HCT116 (cell line): Measurements from ENCODE around the gene GAD2. TPM values are rescaled to one million over a fixed set of nuclear protein-coding genes. Genes with fewer than 3 reads are reported as not detected.

Experiments
- ATAC-seq: fragments of 200-7000 bp; cut with Tn5 transposase; 2 replicates; pipeline ENCODE4 v1.9.1; 2020; ENCODE audit warnings: mild to moderate bottlenecking, moderate library complexity
- BruUV-seq: library from RNA; stranded (reverse); fragments of 400-500 nt; replicated peaks from 2 replicates; lab custom pipeline; 2021; lab: Mats Ljungman, UMichigan
- CTCF ChIA-PET: fragments of 300-600 bp; sonication (Branson Sonifier 250); formaldehyde crosslinking; loops from one replicate; lab custom pipeline; 2021; ENCODE audit warnings: antibody characterized with exemption; lab: Charles Lee
- POLR2A ChIA-PET: fragments of 300-600, 350-600 bp; sonication (Branson Sonifier 250); formaldehyde crosslinking; loops from one replicate; lab custom pipeline; 2021; ENCODE audit warnings: antibody characterized with exemption; lab: Charles Lee
- RAD21 ChIA-PET, 2 experiments: fragments of 300-600 bp; sonication (Branson Sonifier 250); formaldehyde crosslinking; loops; one replicate each; lab custom pipeline; 2023; ENCODE audit warnings: low total read pairs in 2 of 2; ENCODE audit not compliant: uncharacterized antibody in 2 of 2, unreplicated experiment in 2 of 2, low non-redundant PET in 1 of 2; lab: Charles Lee
- DNase-seq: peaks from one replicate; pipeline ENCODE4 v3.0.0-alpha.2; 2010; ENCODE audit warnings: low read depth, low spot score
- H2AFZ ChIP-seq: fragments of 200-600 bp; shearing (Covaris generic), sonication (generic); 2 replicates; pipeline ENCODE4 v1.6.1; 2017; ENCODE audit warnings: low read depth, mixed run types, mixed read lengths, antibody characterized with exemption, low read length; ENCODE audit not compliant: poor library complexity, severe bottlenecking
- H3K27ac ChIP-seq: 2 replicates; pipeline ENCODE4 v1.5.1; 2012; ENCODE audit warnings: low read depth, low read length
- H3K27me3 ChIP-seq: fragments of 200-600 bp; sonication (generic); 2 replicates; pipeline ENCODE4 v1.6.1; 2016; ENCODE audit warnings: mixed run types, low read length, mixed read lengths; ENCODE audit not compliant: insufficient read depth
- H3K36me3 ChIP-seq, 2 experiments: fragments of 200-500 bp in 1 of 2; fragments of 200-600 bp in 1 of 2; sonication (Bioruptor generic) in 1 of 2; sonication (generic) in 1 of 2; 2 replicates each; pipeline versions ENCODE4 v1.5.1 to v1.6.1; 2014 to 2016; ENCODE audit warnings: low read length in 2 of 2, inconsistent platforms in 1 of 2, mixed read lengths in 1 of 2, mixed run types in 1 of 2; ENCODE audit not compliant: insufficient read depth in 2 of 2, control insufficient read depth in 1 of 2
- H3K4me1 ChIP-seq, 2 experiments: fragments of 200-600 bp in 1 of 2; sonication (generic) in 1 of 2; 2 replicates each; pipeline versions ENCODE4 v1.5.1 to v1.6.1; 2012 to 2017; ENCODE audit warnings: low read length in 2 of 2, inconsistent platforms in 1 of 2, mild to moderate bottlenecking in 1 of 2, mixed read lengths in 1 of 2, mixed run types in 1 of 2, moderate library complexity in 1 of 2; ENCODE audit not compliant: insufficient read depth in 2 of 2, control insufficient read depth in 1 of 2
- H3K4me2 ChIP-seq: fragments of 200-600 bp; sonication (generic); 2 replicates; pipeline ENCODE4 v1.6.1; 2017; ENCODE audit warnings: mixed run types, low read length, mixed read lengths
- H3K4me3 ChIP-seq, 2 experiments: fragments of 200-600 bp in 1 of 2; sonication (generic) in 1 of 2; replicated peaks in 1 of 2; 2 replicates each; pipeline ENCODE4 v1.5.1; 2011 to 2016; ENCODE audit warnings: low read length in 2 of 2, control low read depth in 1 of 2, low read depth in 1 of 2, mild to moderate bottlenecking in 1 of 2, mixed read lengths in 1 of 2, mixed run types in 1 of 2
- H3K79me2 ChIP-seq: fragments of 200-600 bp; sonication (generic); 2 replicates; pipeline ENCODE4 v1.6.1; 2017; ENCODE audit warnings: mild to moderate bottlenecking, mixed run types, low read length, moderate library complexity, mixed read lengths; ENCODE audit not compliant: insufficient read depth
- H3K9ac ChIP-seq: fragments of 200-600 bp; sonication (generic); 2 replicates; pipeline ENCODE4 v1.6.1; 2016; ENCODE audit warnings: low read length, mixed read lengths
- H3K9me2 ChIP-seq: fragments of 200-600 bp; sonication (generic), shearing (Covaris generic); 2 replicates; pipeline ENCODE4 v1.6.1; 2017; ENCODE audit warnings: mixed run types, mild to moderate bottlenecking, moderate library complexity; ENCODE audit not compliant: insufficient read depth
- H3K9me3 ChIP-seq, 2 experiments: fragments of 200-500 bp in 1 of 2; fragments of 200-600 bp in 1 of 2; sonication (Bioruptor generic) in 1 of 2; sonication (generic) in 1 of 2; 2 replicates each; pipeline ENCODE4 v1.6.1; 2014 to 2017; ENCODE audit warnings: low read length in 2 of 2, mixed read lengths in 2 of 2, inconsistent platforms in 1 of 2, low read depth in 1 of 2, mild to moderate bottlenecking in 1 of 2, mixed run types in 1 of 2, moderate library complexity in 1 of 2; ENCODE audit not compliant: control insufficient read depth in 1 of 2, insufficient read depth in 1 of 2
- H4K20me1 ChIP-seq: fragments of 200-600 bp; sonication (generic), shearing (Covaris generic); 2 replicates; pipeline ENCODE4 v1.6.1; 2017; ENCODE audit warnings: mixed run types, mild to moderate bottlenecking, moderate library complexity; ENCODE audit not compliant: insufficient read depth
- ATF3 ChIP-seq: IDR thresholded peaks from 2 replicates; pipeline ENCODE4 v1.6.1; 2012
- CBX3 ChIP-seq: IDR thresholded peaks from 2 replicates; pipeline ENCODE4 v1.6.1; 2012; ENCODE audit warnings: low read depth
- CEBPB ChIP-seq: IDR thresholded peaks from 2 replicates; pipeline ENCODE4 v1.6.1; 2012; ENCODE audit warnings: low read depth
- CTCF ChIP-seq, 3 experiments: fragments of 200-600 bp in 1 of 3; sonication (generic) in 1 of 3; IDR thresholded peaks in 2 of 3; conservative IDR thresholded peaks in 1 of 3; 2 replicates each; pipeline ENCODE4 v1.5.1; 2012 to 2017; ENCODE audit warnings: low read depth in 2 of 3, low read length in 2 of 3, antibody characterized with exemption in 1 of 3, borderline replicate concordance in 1 of 3, control low read depth in 1 of 3, mild to moderate bottlenecking in 1 of 3, mixed read lengths in 1 of 3, mixed run types in 1 of 3, moderate library complexity in 1 of 3; ENCODE audit not compliant: insufficient read depth in 1 of 3
- EGR1 ChIP-seq: IDR thresholded peaks from 2 replicates; pipeline ENCODE4 v1.6.1; 2012; ENCODE audit warnings: low read depth
- EZH2phosphoT487 ChIP-seq: fragments of 200-600 bp; IDR thresholded peaks from 2 replicates; pipeline ENCODE4 v1.6.1; 2018; ENCODE audit warnings: antibody characterized with exemption, borderline replicate concordance
- FOSL1 ChIP-seq: IDR thresholded peaks from 2 replicates; pipeline ENCODE4 v1.6.1; 2012; ENCODE audit warnings: low read depth
- MAX ChIP-seq: IDR thresholded peaks from 2 replicates; pipeline ENCODE4 v1.6.1; 2012
- POLR2A ChIP-seq: IDR thresholded peaks from 2 replicates; pipeline ENCODE4 v1.7.0; 2011; ENCODE audit warnings: borderline replicate concordance; ENCODE audit not compliant: insufficient read depth, insufficient read length; ENCODE audit errors: extremely low read depth
- POLR2AphosphoS5 ChIP-seq: IDR thresholded peaks from 2 replicates; pipeline ENCODE4 v1.6.1; 2011; ENCODE audit warnings: mild to moderate bottlenecking, low read depth, low read length, moderate library complexity
- RAD21 ChIP-seq: IDR thresholded peaks from 2 replicates; pipeline ENCODE4 v1.6.1; 2012; ENCODE audit warnings: low read depth, mild to moderate bottlenecking
- REST ChIP-seq: IDR thresholded peaks from 2 replicates; pipeline ENCODE4 v1.6.1; 2012; ENCODE audit warnings: low read depth
- SP1 ChIP-seq: IDR thresholded peaks from 2 replicates; pipeline ENCODE4 v1.6.1; 2012; ENCODE audit warnings: low read depth
- SRF ChIP-seq: IDR thresholded peaks from 2 replicates; pipeline ENCODE4 v1.6.1; 2012; ENCODE audit warnings: low read depth
- TCF7L2 ChIP-seq: IDR thresholded peaks from 2 replicates; pipeline ENCODE4 v1.7.0; 2011; ENCODE audit warnings: borderline replicate concordance, inconsistent platforms; ENCODE audit not compliant: insufficient read depth, insufficient read length; ENCODE audit errors: extremely low read depth
- ZBTB33 ChIP-seq: IDR thresholded peaks from 2 replicates; pipeline ENCODE4 v1.6.1; 2011; ENCODE audit warnings: mild to moderate bottlenecking, low read length, moderate library complexity; ENCODE audit not compliant: insufficient replicate concordance; ENCODE audit errors: extremely low read depth
- ZFX ChIP-seq: fragments of 450-650 bp; IDR thresholded peaks from 2 replicates; pipeline ENCODE4 v1.6.1; 2017
- intact Hi-C: fragments of 100-400 bp; cut with micrococcal nuclease; formaldehyde crosslinking; loops from 2 replicates; pipeline ENCODE4 v1.10.0; 2022
- total RNA-seq: library from RNA; stranded (reverse); gene quantifications from one replicate; pipeline ENCODE4 v1.2.1, GENCODE V29; 2021; ENCODE audit not compliant: unreplicated experiment

GAD2 gene
- total RNA-seq, 1 experiment from 2014 or later: not detected

GRCh38 chr10:26242706-26243350 lies 26.3 kb downstream of the GAD2 start:
- BruUV-seq: no TSS peak
- CTCF ChIA-PET: no interaction called here

More at GRCh38 chr10:26242706-26243350, 26.3 kb downstream of the GAD2 start:
- DNase-seq (no peak), ATAC-seq (no peak)
- H3K4me1 ChIP-seq: no peaks in the 10 kb centered on the region
- no peaks in the 10 kb centered on the region for H3K36me3 ChIP-seq
- no peak overlapping the region for H3K4me2 ChIP-seq
- RAD21 ChIA-PET: no interaction called here
- POLR2A ChIA-PET: no interaction called here
- H2AFZ ChIP-seq: no peak overlapping the region
- H3K4me3 ChIP-seq: no peak overlapping the region
- H3K9ac ChIP-seq: no peak overlapping the region
- no peaks in the 10 kb centered on the region for H3K9me2 ChIP-seq
- H3K27ac ChIP-seq: no peak overlapping the region
- intact Hi-C loops: no loop called here
- TF ChIP-seq REST: no peak
- no peak for TF ChIP-seq POLR2A
- TF ChIP-seq FOSL1: no peak
- no peak for TF ChIP-seq SRF
- TF ChIP-seq ATF3: no peak
- no peak for TF ChIP-seq RAD21
- TF ChIP-seq ZBTB33: no peak
- no peak for TF ChIP-seq CEBPB
- TF ChIP-seq CBX3: no peak
- no peak for TF ChIP-seq EGR1
- no peak for TF ChIP-seq POLR2AphosphoS5
- no peak for TF ChIP-seq EZH2phosphoT487
- TF ChIP-seq ZFX: no peak
- no peak for TF ChIP-seq SP1
- TF ChIP-seq MAX: no peak
- TF ChIP-seq TCF7L2: no peak
- no peak for TF ChIP-seq CTCF (IDR thresholded peaks at IDR 0.05 in 2 of 3, conservative IDR thresholded peaks at IDR 0.05 in 1 of 3; ENCODE audit: borderline replicate concordance in 1 of 3, insufficient read depth in 1 of 3, low read depth in 2 of 3, low read length in 2 of 3)
- TF ChIP-seq, all 23 proteins: peak for 0
- Histone ChIP-seq H3K9me3 (no peaks in the 10 kb centered on the region), H3K79me2 (no peaks in the 10 kb centered on the region), H3K27me3 (peaks cover 42% of the 10 kb centered on the region; the same call in 1 of the 2 replicates), H4K20me1 (no peaks in the 10 kb centered on the region)
